ENCODE measurements around the gene STK24.

The STK24 gene

DNA sequence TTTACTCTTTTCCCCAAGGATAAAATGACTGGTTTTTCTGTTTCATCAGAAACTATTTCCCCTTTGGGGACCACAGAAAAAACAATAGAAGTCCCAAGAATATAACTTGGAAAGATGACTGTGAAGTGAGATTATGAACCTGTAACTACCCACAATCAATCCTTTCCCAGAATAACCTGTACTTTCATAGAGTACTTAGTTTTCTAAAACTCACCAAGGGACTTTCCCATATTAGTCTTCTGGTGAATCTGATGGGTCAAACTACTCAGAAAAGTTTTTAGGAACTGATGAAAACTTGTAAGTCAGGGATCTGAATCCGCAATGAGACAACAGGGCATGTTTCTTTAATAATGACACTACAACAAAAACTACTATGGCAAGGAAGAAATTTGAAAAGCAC lies 62.6 kb downstream of the STK24 start:
- H3K4me3 ChIP-seq (ENCODE audit: low read depth, low read length), result no peak overlapping the region

DNA sequence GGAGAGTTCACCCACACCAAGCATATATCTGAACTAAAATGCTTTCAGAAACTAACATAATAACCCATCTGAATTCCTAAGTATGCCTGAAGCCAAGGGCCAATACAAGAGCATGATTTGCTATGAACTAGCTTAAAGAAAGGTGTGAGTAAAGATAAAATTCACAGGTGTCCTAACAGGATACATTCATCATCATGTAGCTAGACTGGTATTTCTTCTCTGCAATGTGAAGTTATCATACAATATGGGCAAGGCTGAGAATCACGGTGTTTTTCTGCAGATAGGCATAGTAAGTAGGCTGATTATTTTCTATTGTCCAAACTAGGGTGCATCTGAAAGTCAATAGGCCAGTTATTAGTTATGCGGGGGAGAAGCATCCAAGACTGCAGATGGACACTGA lies 63.1 kb downstream of the STK24 start:
- H3K4me3 ChIP-seq (ENCODE audit: low read depth, low read length), result no peak overlapping the region

DNA sequence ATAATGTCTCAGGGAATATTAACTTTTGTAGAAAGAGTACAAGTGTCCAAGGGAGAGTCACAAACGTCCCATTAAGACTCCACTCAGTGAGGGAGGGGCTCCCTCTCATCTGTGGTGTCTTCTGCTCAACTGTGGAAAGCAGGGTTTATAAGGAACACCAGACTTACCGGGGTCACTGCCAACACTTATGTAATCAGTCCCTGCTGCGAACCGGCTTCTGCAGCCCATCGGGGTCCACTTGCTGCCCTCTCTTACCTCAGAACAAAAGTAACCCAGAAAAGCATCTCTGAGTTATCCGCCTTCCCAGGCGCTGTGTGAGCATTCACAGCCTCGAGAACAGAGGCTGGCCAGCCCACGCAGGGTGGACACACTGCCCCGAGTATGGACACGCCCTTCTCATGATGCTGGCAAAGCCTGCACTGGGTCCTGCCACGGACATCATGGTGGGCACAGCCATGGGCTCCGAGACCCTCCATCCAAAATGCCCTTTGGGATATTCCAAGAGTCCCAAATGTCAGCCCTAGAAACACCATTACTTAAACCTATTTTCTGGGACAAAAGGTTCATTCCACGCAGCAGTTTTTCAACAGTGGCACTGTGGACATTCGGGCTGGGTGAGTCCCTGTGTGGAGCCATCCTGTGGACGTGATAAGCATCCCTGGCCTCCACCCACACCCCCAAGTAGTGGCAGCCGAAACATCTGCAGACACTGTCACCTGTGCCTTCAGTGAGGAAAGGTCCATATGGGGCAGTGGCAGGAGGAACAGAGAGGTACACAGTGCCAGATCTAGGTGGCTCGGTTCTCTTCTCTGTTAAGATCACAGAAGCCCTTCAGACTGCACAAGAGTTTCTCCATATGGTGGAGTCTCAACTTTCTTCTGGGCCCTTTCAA lies 63.9 kb downstream of the STK24 start:
- no peak overlapping the region for H3K4me3 ChIP-seq (ENCODE audit: low read depth, low read length)

DNA sequence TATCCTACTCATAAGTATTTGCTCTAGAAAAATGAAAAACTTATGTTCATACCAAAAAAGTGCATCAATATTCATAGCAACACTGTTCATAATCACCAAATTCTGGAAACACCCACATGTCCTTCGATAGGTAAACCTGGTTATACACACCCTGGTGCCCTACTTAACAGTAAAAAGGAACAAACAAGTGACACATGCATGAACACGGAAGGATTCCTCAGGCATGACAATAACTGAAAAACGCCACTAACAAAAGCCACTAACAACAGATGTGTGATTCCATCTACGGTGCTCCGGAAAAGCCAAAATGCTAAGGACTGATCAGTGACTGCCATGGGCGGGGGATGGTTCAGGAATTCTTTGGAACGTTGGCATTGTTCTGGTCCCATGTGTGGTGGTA lies 65.5 kb downstream of the STK24 start:
- H3K4me3 ChIP-seq (ENCODE audit: low read depth, low read length), result no peak overlapping the region

DNA sequence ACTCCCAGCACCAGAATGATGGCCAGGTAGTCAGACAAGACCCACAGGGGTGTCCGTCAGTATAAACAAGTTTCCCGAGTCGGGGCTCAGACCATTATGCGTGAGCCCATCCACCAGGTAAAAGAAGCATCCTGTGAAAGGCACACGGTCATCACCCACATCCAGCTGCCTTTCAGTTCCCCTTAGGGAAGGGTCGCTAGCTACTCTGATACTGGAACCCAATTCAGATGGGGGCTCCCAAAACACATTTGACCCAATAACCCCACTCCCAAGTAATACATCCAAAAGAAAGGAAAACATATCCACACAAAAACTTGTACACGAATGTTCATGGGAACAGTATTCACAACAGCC lies 66.8 kb downstream of the STK24 start:
- H3K4me3 ChIP-seq (ENCODE audit: low read depth, low read length), result no peak overlapping the region

DNA sequence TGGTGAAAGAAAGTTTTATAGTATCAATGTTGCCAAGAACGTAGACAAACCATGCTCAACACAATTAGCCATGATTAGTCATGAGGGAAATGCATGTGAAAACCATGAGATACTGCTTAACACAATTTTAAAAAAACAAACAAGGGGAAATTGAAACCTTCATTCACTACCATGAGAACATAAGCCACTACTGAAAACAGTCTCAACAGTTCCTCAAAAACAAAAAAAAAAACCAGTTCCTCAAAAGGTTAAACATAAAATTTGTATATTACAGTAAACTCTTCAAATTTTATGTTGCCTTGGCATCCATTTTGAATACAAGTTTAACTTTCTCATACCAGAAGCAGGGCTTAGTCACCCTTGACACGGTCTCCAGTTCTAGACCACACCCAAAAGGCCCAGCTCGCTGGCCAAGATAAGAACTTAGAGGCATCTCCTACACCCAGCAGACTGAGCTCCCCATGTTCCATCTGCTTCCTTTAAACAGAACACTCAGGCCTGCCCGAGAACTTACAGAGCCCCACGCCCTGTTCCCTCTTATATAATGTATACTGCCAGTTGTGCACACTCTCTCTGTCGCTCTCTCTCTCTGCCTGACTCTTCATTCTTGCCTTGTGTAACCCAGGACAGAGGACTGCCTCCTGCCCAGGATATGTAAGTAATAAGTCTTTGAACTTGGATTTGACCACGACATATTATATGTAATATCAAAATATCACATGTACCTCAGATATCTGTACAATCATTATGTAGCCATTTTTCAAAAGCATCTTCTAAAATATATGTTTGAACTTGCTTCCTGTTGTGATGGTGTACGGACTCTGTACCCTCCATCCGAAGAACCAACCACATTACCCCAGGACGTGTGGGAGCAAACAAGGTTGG lies 67.4 kb downstream of the STK24 start:
- no peak overlapping the region for H3K4me3 ChIP-seq (ENCODE audit: low read depth, low read length)

DNA sequence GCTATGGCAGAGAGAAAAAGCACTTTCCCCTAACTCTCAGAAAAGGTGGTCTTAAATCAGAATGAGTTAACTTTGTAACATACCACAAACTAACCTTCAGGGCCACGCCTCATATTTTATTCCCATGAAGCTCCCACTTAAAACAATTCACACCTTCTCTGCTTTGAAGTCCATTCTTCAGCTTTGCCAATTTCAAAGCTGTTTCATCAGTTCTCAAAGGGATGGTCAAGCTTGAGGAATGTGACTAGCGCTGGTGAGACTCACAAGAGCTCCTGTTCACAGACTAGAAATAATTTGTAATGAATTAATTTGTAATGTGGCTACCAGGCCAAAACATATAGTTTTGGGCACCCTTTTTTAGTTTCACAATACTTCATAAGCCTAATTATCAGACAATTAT lies 68.2 kb downstream of the STK24 start:
- H3K4me3 ChIP-seq (ENCODE audit: low read depth, low read length), result no peak overlapping the region

DNA sequence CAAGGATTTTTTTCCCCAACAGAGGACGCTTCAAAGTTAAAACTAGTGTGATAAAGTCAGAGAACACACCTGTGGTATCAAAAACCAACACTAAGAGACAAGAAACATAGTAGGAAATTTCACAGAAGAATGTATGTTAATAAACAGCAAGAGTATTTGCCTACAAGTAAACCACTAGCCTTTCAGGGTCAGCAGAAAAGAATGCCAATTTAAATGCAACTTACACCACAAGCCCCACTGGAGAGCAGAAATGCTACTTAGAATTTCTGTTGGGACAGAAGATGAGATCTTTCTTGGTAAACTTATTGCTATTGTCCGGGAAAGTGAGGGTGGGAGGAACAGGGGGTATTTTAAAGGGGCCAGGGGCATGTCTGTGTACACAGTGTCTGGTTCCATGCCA lies 68.6 kb downstream of the STK24 start:
- no peak overlapping the region for H3K4me3 ChIP-seq (ENCODE audit: low read depth, low read length)

DNA sequence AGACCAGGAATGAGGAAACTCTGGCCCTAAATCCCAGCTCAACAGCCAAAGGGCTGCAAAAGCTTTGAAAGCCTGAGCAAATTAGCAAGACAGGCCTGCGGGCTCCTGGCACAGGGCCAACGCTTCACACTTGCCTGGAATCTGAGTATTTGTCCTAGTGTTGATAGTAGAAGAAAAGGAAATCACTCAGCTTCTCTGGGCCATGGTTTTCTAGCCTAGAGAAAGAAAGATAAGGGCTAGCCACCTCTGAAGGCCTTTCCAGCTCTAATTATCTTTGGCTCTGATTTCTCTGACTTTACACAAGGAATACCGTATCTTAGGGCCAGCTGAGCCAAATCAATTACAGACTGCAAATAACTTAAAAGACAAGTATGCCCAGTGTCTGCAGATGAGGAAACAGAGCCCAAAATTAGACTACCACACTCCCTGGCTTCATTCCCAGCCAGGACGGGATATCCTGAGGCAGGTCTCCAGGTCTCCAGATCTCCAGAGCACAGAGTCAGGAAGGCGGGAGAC lies 69.6 kb downstream of the STK24 start:
- no peak overlapping the region for H3K4me3 ChIP-seq (ENCODE audit: low read depth, low read length)

DNA sequence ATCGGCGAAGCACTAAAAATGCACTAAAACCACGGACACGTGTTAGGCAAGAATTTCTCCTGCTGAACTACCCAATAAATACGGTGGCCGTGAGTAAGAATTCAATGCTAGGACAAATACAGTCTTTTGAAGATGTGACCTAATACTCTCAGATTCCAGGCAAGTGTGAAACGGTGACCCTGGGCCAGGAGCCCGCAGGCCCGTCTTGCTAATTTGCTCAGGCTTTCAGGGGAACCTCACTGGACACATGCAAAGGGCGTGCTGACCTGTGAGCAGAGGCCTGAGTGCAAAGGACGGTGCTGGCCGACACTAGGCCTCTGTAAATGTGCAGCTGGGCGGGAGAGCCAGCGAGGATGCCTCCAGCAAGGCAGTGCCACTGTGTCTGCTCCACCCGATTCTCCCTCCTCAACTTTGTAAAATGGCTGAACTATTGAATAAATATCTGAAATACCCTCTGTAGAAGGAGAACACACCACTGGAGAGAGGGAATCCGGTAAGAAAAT lies 70.1 kb downstream of the STK24 start:
- H3K4me3 ChIP-seq (ENCODE audit: low read depth, low read length), result no peak overlapping the region

DNA sequence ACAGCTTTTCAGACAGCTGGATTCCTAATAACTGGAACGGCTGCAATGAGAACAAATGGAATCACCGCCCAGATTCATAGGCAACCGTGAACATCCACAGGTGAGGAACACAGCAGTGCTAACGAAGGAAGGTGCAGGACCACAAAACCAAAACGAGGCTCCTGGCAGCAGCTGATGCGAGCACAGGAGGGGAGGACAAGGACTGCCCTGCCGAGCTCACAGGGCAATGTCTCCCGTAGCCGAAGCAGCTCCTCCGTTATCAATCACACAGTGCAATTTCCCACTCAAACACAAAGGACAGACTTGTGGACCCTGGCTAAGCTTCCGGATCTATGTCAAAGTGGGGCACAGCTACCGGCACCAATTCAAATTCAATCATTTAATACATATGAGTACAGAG lies 70.6 kb downstream of the STK24 start:
- no peak overlapping the region for H3K4me3 ChIP-seq (ENCODE audit: low read depth, low read length)

DNA sequence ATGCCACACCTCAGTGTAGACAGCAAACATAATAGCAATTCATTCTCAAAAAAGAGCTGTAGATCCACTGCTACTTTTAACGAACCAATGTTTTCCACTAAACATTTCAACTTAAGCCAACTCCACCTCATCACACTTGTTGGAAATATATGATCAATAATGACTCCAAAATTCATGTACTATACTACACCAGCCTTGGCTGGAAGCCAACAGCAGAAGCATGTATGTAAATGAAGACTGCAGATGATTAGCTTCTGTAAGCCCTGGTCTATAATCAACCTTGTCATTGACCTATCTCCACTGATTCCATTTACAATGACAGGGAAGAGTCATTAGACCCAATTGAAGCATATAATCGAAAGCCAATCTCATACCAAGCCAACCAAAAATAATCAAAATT lies 71.7 kb downstream of the STK24 start:
- no peak overlapping the region for H3K4me3 ChIP-seq (ENCODE audit: low read depth, low read length)

DNA sequence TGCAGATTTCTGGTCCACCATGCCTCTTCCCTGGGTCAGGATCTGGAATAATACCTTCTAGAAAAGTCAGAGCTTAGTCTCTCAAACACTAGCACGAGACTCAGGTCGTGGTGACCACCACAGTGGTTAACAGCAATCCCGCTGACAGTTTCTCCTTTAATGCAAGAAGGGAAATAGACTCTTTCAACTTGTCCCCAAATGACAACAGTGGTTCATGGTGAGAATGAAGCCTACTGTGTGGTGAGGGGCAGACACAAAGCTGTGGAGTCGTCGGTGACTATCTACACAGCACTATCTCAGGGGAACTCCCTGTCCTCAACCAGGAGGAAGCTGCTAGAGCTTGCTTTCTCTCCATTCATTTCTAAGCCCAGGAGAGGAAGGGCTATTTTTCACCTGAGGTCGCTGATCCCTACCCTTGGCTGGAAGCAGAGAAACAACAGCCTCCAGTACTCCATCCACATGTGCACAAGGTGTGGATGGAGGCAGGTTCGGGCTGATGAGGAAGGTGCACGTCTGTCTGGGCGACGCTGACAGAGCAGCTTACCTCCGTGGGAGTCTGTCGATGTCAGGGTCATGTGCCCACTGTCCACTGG lies 72.4 kb downstream of the STK24 start:
- no peak overlapping the region for H3K4me3 ChIP-seq (ENCODE audit: low read depth, low read length)

DNA sequence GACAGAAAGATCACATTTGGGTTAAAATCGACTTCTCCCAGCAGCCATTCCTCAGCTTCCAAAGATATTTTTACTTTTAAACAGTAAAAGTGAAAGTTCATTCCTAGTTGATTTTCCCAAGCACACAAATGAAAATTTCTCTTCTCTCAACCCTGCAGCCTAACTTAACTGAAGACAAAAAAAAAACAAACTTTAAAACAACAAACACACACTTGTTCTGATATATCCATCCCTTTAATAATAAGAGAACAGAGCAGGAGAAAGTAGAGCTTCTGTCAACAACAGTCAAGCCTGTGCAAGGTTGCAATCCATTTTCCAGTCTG lies 72.9 kb downstream of the STK24 start:
- H3K4me3 ChIP-seq (ENCODE audit: low read depth, low read length), result no peak overlapping the region

DNA sequence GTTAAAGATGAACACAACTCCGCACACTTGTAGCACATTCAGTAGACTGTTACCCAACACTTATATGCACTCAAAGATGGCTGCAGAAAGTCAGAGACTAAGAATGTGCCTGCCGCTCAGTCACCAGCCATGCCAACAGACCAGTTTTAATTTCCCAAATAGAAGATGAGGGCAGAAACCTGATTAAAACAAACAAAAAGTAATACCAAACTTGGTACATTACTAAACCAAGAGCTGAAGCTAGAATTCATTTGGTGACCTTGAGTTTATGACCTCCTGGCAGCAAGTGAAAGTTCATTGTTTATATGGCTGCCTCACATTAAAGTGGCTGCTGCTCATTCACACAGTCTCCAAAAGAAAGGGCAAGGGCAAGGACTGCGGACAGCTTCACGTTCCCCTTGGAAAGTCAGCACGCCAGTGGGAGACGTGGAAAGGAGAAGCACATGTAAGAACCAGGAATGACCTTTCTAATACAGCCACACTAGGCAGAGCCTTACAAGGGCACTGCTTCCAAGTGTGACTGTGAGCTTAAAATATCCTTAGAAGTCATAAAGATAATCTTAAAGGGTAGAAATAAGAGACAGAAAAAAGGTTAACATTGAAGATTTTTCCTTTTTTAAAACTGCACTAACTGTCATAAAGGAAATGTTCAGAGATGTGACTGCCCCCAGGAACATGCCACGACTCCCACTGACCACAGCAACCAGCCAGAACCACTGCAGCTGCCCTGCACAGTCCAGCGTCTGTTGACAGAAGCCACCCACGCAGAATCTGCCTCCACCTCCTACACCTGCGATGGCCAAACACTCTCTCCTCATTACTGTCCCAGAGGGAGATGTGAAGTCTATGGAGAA lies 73.5 kb downstream of the STK24 start:
- H3K4me3 ChIP-seq (ENCODE audit: low read depth, low read length), result no peak overlapping the region

DNA sequence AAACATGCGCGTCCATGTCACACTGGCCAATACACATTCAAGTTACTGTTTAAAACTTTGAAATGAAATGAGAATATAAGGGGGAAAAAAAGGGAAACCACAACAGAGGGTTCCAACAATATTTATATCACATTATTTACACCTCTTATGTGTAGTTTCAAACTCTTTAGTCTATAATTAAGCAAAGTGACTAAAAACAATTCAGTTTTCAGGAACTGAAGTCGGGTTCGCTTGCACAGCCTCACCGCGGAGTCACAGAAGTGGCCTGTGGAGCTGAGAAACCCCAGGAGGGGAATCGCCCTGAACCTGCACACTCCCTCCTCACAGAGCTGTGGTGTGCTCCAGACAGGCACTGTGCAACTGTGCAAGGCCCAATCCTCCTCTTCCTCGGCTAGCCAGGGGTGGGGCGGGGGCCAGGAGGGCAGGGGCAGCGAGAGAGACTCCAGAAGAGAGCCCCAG lies 75.9 kb downstream of the STK24 start:
- no peak overlapping the region for H3K4me3 ChIP-seq (ENCODE audit: low read depth, low read length)

DNA sequence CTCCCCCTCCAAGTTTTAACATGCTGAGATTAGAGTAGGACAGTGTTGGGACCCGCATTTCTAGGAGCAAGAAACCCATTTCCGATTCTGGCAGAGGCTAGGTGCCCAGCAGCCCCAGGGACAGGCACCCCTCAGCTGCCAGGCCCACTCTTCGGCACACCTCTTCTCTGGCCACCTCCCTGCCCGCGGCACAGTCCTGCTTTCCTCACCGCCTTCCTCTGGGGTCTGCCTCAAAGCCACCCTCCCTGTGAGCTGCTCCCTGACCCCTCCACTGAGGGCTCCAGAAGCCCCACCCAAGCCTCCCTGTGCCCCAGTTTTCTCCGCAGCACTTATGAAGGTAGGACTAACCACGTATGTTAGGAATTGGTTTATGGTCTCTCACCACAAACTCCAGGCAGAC lies 79.9 kb downstream of the STK24 start:
- H3K4me3 ChIP-seq (ENCODE audit: low read depth, low read length), result no peak overlapping the region

DNA sequence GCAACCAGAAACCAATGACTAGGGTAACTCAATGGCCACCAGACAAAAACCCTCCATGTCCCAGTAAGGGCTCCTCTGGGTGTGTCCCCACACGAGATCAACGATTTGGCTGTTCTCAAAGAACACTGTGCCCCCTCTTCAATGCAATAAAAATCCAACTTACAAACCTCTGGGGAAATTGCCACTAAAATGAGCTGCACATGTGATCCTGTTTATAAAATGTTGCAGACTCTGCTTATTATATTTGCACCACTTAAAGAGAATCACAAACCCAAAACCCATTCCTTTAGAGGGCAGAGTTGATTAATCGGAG lies 80.5 kb downstream of the STK24 start:
- no peak overlapping the region for H3K4me3 ChIP-seq (ENCODE audit: low read depth, low read length)

DNA sequence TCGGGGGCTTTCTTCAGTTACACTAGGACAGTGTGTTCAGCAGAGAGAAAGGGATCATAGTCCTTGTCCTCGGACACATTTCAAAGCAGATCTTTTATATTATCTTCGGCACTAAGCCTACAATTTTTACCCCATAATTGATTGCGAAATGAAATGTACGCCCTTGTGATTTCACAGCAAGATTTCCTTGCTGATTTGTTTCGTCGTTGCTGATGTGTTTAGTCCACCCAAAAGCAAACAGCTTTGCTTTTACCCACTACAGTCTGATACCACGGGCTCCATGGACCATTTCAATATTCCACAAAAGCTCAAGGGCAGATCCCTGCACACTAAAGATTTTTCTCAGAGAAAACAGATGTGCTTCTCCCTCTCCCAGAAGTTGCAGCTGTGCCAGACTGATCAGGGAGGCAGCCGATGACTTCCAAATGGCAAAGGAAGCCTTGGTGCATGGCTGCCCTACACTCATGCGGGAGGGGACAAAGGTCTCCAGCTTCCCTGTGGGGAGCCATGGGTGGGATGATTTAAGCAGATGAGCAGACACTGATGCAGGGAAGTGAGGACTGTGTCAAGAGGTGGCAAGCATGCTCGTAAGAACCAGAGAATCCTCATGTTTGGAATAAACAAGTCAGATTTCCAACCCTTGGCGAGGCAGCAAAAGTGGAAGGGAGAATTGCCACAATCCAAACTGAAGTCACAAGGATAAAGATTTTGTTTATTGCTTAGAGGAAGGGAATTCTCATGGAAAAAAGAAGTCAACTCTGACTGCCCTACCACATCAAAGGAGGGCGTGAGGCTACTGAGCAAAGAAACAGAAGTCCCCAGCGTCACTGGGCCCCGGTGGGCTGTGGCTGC lies 81.1 kb downstream of the STK24 start:
- no peak overlapping the region for H3K4me3 ChIP-seq (ENCODE audit: low read depth, low read length)

DNA sequence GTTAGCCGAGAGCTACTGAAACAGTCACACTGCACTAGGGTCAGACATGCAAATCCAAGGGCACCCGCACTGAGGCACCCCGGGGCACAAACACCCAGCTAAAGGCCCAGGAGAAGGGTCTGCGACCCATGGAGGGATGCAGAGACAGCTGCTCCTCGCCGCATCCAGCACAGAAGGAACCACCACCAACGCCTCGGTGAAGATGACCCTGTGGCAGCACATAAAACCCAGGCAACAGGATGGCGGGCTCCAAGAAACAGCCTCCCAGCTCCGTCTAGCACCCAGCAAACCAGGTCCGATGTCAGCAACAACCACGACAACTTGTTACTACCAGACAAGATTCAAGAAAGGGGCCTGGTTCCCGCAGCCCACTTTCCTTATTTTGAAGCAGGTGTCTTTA lies 82.1 kb downstream of the STK24 start:
- no peak overlapping the region for H3K4me3 ChIP-seq (ENCODE audit: low read depth, low read length)
